Loucy (cell line): ENCODE measurements around the gene RPL22.

Experiments
- H2AFZ ChIP-seq: fragments of 200-600 bp; sonication (generic); 2 replicates; pipeline ENCODE4 v1.6.0; 2016; ENCODE audit warnings: antibody characterized with exemption, mild to moderate bottlenecking, low read length, moderate library complexity
- H3F3A ChIP-seq: fragments of 200-600 bp; 2 replicates; pipeline ENCODE4 v1.6.0; 2016; ENCODE audit warnings: antibody characterized with exemption, low read depth, mild to moderate bottlenecking
- H3K27me3 ChIP-seq: fragments of 200-600 bp; sonication (generic); 2 replicates; pipeline ENCODE4 v1.6.1; 2014; ENCODE audit warnings: low read length, mild to moderate bottlenecking; ENCODE audit not compliant: insufficient read depth, poor library complexity, severe bottlenecking
- H3K36me3 ChIP-seq: fragments of 200-600 bp; sonication (generic); 2 replicates; pipeline ENCODE4 v1.6.1; 2016; ENCODE audit warnings: low read length; ENCODE audit not compliant: insufficient read depth
- H3K4me1 ChIP-seq: fragments of 200-600 bp; sonication (generic); 2 replicates; pipeline ENCODE4 v1.5.1; 2014; ENCODE audit warnings: low read length, mild to moderate bottlenecking; ENCODE audit not compliant: insufficient read depth, poor library complexity, severe bottlenecking
- H3K4me2 ChIP-seq: fragments of 200-600 bp; sonication (generic); 2 replicates; pipeline ENCODE4 v1.6.0; 2014; ENCODE audit warnings: antibody characterized with exemption, low read length, low read depth, mild to moderate bottlenecking; ENCODE audit not compliant: poor library complexity, severe bottlenecking
- H3K4me3 ChIP-seq: fragments of 200-600 bp; sonication (generic); 2 replicates; pipeline ENCODE4 v1.5.1; 2014; ENCODE audit warnings: low read length, mild to moderate bottlenecking, mixed read lengths; ENCODE audit not compliant: poor library complexity, severe bottlenecking
- H3K79me2 ChIP-seq: fragments of 200-600 bp; sonication (generic); 2 replicates; pipeline ENCODE4 v1.6.1; 2014; ENCODE audit warnings: low read length; ENCODE audit not compliant: insufficient read depth
- H3K9ac ChIP-seq: fragments of 200-600 bp; sonication (generic); 2 replicates; pipeline ENCODE4 v1.6.0; 2014; ENCODE audit warnings: mild to moderate bottlenecking, low read depth, low read length, moderate library complexity; ENCODE audit not compliant: poor library complexity, severe bottlenecking
- H3K9me2 ChIP-seq: fragments of 200-600 bp; sonication (generic); replicated peaks from 2 replicates; pipeline ENCODE4 v1.6.1; 2016; ENCODE audit warnings: low read depth, low read length, mixed read lengths
- H3K9me3 ChIP-seq: fragments of 200-600 bp; sonication (generic); 2 replicates; pipeline ENCODE4 v1.6.1; 2014; ENCODE audit warnings: mild to moderate bottlenecking, antibody characterized with exemption, low read length, low read depth; ENCODE audit not compliant: insufficient read depth
- H4K20me1 ChIP-seq: fragments of 200-600 bp; sonication (generic); 2 replicates; pipeline ENCODE4 v1.6.0; 2014; ENCODE audit warnings: antibody characterized with exemption, low read length, mild to moderate bottlenecking; ENCODE audit not compliant: insufficient read depth, poor library complexity, severe bottlenecking
- CTCF ChIP-seq: fragments of 200-600 bp; sonication (generic); conservative IDR thresholded peaks from 2 replicates; pipeline ENCODE4 v1.5.1; 2014; ENCODE audit warnings: mild to moderate bottlenecking, antibody characterized with exemption, low read length
- EZH2phosphoT487 ChIP-seq: fragments of 200-600 bp; IDR thresholded peaks from 2 replicates; pipeline ENCODE4 v1.6.1; 2018; ENCODE audit warnings: antibody characterized with exemption, mild to moderate bottlenecking, moderate library complexity, borderline replicate concordance

The RPL22 gene

GRCh38 chr1:6244401-6245049 is 45.1 kb upstream of the RPL22 start:
- H3K4me1 ChIP-seq, result no peaks in the 10 kb centered on the region
- no peaks in the 10 kb centered on the region for H3F3A ChIP-seq
- no peaks in the 10 kb centered on the region for H3K27me3 ChIP-seq
- H3K36me3 ChIP-seq, result no peaks in the 10 kb centered on the region
- TF ChIP-seq EZH2phosphoT487 (no peak), CTCF (no peak)
- H3K4me3 ChIP-seq, result no peak overlapping the region
- H3K79me2 ChIP-seq, result no peaks in the 10 kb centered on the region
- H3K9me2 ChIP-seq, result no peaks in the 10 kb centered on the region
- H2AFZ ChIP-seq, result no peak overlapping the region
- no peak overlapping the region for H3K9ac ChIP-seq
- H4K20me1 ChIP-seq, result no peaks in the 10 kb centered on the region
- no peaks in the 10 kb centered on the region for H3K9me3 ChIP-seq
- no peak overlapping the region for H3K4me2 ChIP-seq

- H3K27me3 ChIP-seq, result no peaks in the 10 kb centered on the region
- H3K4me3 ChIP-seq, result no peak within 1 kb of the TSS
- H3K9me3 ChIP-seq, result no peaks in the 10 kb centered on the region
- no peak within 1 kb of the TSS for H2AFZ ChIP-seq
- no peaks in the 10 kb centered on the region for H3K36me3 ChIP-seq
- H3K4me1 ChIP-seq, result no peaks in the 10 kb centered on the region
- no peaks in the 10 kb centered on the region for H3K79me2 ChIP-seq
- H3K9ac ChIP-seq, result no peak within 1 kb of the TSS
- no peaks in the 10 kb centered on the region for H3F3A ChIP-seq
- no peaks in the 10 kb centered on the region for H4K20me1 ChIP-seq
- no peak for TF ChIP-seq EZH2phosphoT487
- no peak for TF ChIP-seq CTCF
- no peak within 1 kb of the TSS for H3K4me2 ChIP-seq
- no peaks in the 10 kb centered on the region for H3K9me2 ChIP-seq
Observed at GRCh38 chr1:6243993-6244392, 44.6 kb upstream of the RPL22 start, which contains the start of gene HES3. Gene HES3 (plus strand): TSS chr1:6244179. CDS start chr1:6244366, 187 bp downstream.

GRCh38 chr1:6243053-6243834 is 43.8 kb upstream of the RPL22 start:
- Histone ChIP-seq H3K27me3 (no peaks in the 10 kb centered on the region), H3K36me3 (no peaks in the 10 kb centered on the region), H3K79me2 (no peaks in the 10 kb centered on the region), H3K4me1 (no peaks in the 10 kb centered on the region), H2AFZ (no peak overlapping the region), H3K9me3 (no peaks in the 10 kb centered on the region), H3F3A (no peaks in the 10 kb centered on the region), H3K4me2 (no peak overlapping the region), H4K20me1 (no peaks in the 10 kb centered on the region), H3K9ac (no peak overlapping the region), H3K9me2 (no peaks in the 10 kb centered on the region), H3K4me3 (no peak overlapping the region)
- TF ChIP-seq CTCF, result no peak
- no peak for TF ChIP-seq EZH2phosphoT487
